HK-2 (cell line): ENCODE results near the gene MRTFA.
"Not testable (repeated sequence)": the region's sequence is repeated elsewhere in the genome, so short reads cannot be mapped to it uniquely, and the experiment has no call there.

ENCODE experiments used
- DNase-seq: peaks from one replicate; pipeline ENCODE4 v3.0.0-alpha.2; 2018; ENCODE audit not compliant: unreplicated experiment

Gene MRTFA

DNA sequence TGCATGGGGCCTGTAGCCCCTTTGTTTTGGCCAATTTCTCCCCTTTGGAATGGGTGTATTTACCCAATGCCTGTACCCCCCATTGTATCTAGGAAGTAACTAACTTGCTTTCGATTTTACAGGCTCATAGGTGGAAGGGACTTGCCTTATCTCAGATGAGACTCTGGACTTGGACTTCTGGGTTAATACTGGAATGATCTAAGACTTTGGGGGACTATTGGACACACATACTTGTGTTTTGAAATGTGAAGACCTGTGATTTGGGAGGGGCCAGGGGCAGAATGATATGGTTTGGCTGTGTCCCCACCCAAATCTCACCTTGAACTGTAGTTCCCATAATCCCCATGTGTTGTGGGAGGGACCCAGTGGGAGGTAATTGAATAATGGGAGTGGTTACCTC lies 82.5 kb downstream of the MRTFA start:
- not testable (repeated sequence) for DNase-seq

DNA sequence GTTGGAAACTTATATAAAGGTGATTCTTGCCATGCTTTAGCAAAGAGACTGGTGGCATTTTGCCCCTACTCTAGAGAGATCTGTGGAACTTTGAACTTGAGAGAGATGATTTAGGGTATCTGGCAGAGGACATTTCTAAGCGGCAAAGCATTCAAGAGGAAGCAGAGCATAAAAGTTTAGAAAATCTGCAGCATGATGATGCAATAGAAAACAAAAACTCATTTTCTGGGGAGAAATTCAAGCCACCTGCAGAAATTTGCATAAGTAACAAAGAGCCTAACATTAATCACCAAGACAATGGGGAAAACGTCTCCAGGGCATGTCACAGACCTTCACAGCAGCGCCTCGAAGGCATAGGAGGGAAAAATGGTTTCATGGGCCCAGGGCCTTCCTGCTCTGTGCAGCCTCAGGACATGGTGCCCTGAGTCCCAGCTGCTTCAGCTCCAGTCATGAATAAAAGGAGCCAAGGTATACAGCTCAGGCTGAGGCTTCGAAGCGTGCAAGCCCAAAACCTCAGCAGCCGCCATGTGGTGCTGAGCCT lies 83.4 kb downstream of the MRTFA start:
- DNase-seq = no peak

DNA sequence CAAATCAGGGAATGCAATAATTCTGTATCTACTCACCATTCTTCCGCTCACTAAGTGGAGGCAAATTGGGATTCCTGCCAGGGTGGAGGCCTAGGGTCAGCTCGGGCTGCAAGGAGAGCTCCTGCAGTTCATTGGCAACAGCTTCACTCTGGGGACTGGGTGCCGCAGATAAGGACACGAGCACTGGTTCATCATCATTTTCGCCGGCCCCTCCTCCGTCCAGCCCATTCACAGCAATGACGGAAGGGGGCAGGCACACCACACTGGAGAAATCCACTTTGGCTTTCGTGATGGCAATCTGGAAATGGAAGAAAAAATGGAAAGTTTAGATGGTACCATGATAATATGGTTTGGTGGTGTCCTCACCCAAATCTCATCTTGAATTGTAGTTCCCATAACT lies 84.4 kb downstream of the MRTFA start:
- no peak for DNase-seq

- no peak for DNase-seq
Measured at GRCh38 chr22:40547729-40548143, 88.8 kb downstream of the MRTFA start.

GRCh38 chr22:40544758-40545157 lies 91.8 kb downstream of the MRTFA start:
- DNase-seq = no peak

DNA sequence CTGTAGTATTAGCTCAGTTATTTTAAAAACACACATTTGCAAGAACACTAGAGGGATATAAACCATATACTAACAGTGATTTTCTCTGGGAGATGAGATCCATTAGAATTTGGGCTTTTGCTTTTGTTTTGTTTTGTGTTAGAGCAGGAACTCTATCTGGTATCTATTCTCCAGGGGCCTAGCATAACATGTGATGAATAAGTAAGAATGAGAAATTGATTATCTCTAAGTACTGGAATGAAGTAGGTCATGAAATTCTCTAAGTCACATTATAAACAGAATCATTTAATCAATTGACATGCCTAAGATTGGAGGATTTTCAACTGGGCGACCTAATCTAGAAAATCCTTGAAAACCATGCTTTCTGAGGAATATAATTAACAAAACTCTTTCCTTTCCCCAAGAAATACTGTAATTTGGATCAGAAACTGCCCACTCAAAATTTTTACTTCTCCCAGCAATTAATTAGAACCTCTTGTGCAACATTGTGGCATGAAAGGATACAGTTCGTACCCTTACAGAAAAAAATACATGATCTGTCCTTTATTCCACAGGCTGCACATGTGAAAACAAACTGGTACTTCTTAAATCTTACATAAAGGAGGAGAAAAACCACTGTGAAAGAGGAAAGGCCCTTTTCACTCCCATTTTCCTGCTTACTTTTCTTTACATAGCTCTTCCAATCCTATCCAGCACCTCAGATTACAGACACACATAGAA lies 93.5 kb downstream of the MRTFA start:
- DNase-seq = no peak

DNA sequence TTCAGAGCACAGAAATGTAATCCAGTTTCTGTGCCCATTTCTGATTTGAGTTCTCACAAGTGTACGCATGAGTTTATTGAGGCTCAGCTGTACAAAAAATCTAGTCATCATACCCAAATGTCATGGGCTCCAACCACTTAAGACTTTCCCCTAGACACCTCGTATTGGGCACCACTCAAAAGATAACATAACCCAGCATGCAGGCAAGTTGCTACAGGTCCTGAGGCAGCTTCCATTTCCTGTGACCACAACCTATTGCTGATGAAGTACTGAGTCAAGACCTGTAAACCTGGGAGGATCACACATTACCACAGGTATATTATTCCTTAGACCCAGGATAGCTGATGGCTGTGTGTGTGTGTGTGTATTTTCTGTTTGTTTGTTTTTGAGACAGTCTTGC lies 95.2 kb downstream of the MRTFA start:
- DNase-seq = no peak

DNA sequence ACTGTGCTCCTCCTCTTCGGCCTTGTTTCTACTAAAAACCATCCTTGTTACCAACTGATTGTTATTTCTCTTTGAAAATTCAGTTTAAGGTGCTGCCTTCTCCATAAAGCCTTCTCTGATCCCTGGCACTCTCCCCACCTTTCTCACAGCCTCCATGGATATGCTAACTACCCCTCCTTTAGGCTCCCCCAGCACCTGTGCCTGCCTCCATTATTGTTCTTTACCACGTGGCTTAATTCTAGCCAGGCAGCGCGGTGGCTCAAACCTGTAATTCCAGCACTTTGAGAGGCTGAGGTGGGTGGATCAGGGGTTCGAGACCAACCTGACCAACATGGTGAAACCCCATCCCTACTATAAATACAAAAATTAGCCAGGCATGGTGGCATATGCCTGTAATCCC lies 96.3 kb downstream of the MRTFA start:
- DNase-seq = no peak

- not testable (repeated sequence) for DNase-seq
Measured at GRCh38 chr22:40536149-40536548, 100.4 kb downstream of the MRTFA start.

DNA sequence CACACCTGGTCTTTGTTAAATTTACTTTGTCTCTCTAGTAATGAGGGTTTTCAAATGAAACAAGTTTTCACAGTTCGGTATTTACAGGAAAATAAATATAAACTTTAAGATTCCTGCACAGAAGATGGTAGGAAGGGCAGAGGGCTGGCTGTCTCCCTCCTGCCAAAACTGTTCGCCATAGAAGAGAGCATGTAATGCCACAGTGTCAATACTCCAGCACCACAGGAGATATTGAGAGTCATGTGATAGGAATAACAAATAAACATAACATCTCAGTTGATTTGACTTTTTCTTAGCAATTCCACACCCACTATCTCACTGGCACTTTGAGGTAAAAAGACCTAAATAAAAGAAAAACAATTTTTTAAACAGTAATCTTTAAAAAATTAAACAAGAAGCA lies 100.9 kb downstream of the MRTFA start:
- DNase-seq = no peak

- DNase-seq = no peak
Measured at GRCh38 chr22:40535189-40535512, 101.4 kb downstream of the MRTFA start.

DNA sequence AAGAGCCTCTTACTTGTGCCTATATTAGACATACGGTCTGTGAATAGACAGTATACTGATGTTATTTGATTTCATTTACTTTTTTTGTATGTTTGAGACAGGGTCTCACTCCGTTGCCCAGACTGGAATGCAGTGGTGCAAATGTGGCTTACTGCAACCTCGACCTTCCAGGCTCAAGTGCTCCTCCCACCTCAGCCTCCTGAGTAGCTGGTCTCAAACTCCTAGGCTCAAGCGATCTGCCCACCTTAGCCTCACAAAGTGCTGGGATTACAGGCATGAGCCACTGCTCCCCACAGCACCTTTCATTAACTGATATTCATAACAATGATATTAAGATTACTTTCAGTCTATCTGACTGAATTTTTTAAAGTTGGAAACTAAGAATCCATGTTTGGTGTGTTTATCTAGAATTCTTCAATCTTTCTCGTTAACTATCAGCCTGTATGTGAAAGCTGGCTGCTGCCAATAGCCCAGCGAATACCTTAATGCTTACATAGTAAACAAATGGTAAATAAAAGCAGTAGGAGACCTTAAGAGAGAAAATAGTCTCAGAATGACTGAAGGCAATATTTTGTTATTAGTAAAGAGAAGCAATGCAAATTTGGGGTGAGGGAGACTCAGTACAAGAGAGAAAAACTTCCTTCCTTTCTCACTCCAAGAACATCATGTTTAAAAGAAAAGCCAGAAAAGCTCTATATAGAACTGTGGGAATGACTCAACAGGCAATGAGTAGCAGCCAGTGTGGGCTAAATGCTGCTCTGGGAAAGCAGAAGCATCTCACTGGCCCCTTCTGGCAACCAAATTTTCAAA lies 101.9 kb downstream of the MRTFA start:
- DNase-seq = no peak

GRCh38 chr22:40533712-40534378 lies 102.7 kb downstream of the MRTFA start:
- no peak for DNase-seq

- DNase-seq = no peak
Measured at GRCh38 chr22:40531951-40532900, 104.3 kb downstream of the MRTFA start.

GRCh38 chr22:40530391-40530790 lies 106.1 kb downstream of the MRTFA start:
- not testable (repeated sequence) for DNase-seq

- DNase-seq = no peak
Measured at GRCh38 chr22:40529821-40530220, 106.7 kb downstream of the MRTFA start.

- no peak for DNase-seq
Measured at GRCh38 chr22:40526960-40527359, 109.6 kb downstream of the MRTFA start.

DNA sequence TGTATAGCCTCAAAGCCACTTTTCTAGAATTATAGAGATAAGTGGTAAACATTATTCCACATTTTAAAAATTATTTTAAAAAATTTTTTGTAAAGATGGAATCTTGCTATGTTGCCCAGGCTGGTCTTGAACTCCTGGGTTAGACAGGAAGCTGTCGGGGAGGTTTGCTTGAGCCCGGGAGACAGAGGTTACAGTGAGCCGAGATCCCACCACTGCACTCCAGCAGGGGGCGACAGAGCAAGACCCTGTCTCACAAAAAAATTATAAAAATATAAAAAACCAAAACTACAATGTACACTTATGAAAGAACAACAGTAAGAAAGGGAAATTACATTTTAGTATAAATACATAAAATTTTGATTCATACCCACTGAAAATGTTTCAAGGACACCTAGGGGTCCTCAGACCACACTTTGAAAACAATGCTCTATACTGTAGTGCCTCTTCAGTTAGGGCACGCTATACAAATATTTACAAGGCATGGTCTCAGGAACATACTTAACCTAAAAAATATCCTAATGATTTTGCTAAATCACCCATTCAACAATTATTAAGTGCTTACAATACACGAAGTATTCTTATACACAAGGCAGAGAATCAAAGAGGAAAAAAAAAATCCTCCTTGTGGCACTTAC lies 111.2 kb downstream of the MRTFA start:
- peak; percentile 33 for DNase-seq

GRCh38 chr22:40524392-40525249 lies 111.9 kb downstream of the MRTFA start:
- DNase-seq = no peak

GRCh38 chr22:40522141-40522540 lies 114.4 kb downstream of the MRTFA start:
- DNase-seq = no peak
